Fibroblast of lung (primary cell): ENCODE data around the gene MRNIP. TPM values are rescaled to one million over a fixed set of nuclear protein-coding genes. Genes with fewer than 3 reads are reported as not detected.
"Not testable (repeated sequence)": the region's sequence is repeated elsewhere in the genome, so short reads cannot be mapped to it uniquely, and the experiment has no call there.

ENCODE experiments used
- DNase-seq, 2 donors: peaks; one replicate each; pipeline versions ENCODE4 v3.0.0 to v3.0.0-alpha.2; 2010; ENCODE audit warnings: low read depth in 2 of 2
- H2AFZ ChIP-seq: 2 replicates; pipeline ENCODE4 v1.5.1; 2012; ENCODE audit warnings: low read length, control low read depth, inconsistent platforms
- H3K27ac ChIP-seq: 2 replicates; pipeline ENCODE4 v1.5.1; 2011; ENCODE audit warnings: low read length, control low read depth; ENCODE audit not compliant: insufficient read depth
- H3K27me3 ChIP-seq: 2 replicates; pipeline ENCODE4 v1.5.1; 2011; ENCODE audit warnings: mild to moderate bottlenecking, low read length; ENCODE audit not compliant: control insufficient read depth, insufficient read depth
- H3K36me3 ChIP-seq: 2 replicates; pipeline ENCODE4 v1.5.1; 2011; ENCODE audit warnings: low read length; ENCODE audit not compliant: control insufficient read depth, insufficient read depth
- H3K4me1 ChIP-seq: 2 replicates; pipeline ENCODE4 v1.5.1; 2011; ENCODE audit warnings: low read length; ENCODE audit not compliant: control insufficient read depth, insufficient read depth; ENCODE audit errors: extremely low read depth
- H3K4me2 ChIP-seq: 2 replicates; pipeline ENCODE4 v1.5.1; 2011; ENCODE audit warnings: low read length, control low read depth; ENCODE audit not compliant: insufficient read depth; ENCODE audit errors: extremely low read depth
- H3K4me3 ChIP-seq, 4 experiments: fragments of 200-600 bp in 1 of 4; sonication (generic) in 1 of 4; replicated peaks in 1 of 4; 2 replicates each; pipeline ENCODE4 v1.5.1; 2011 to 2016; ENCODE audit warnings: low read length in 4 of 4, low read depth in 3 of 4, mild to moderate bottlenecking in 3 of 4, control low read depth in 2 of 4, inconsistent platforms in 1 of 4, mixed read lengths in 1 of 4; ENCODE audit not compliant: insufficient read depth in 1 of 4; ENCODE audit errors: control extremely low read depth in 1 of 4
- H3K79me2 ChIP-seq: 2 replicates; pipeline ENCODE4 v1.5.1; 2012; ENCODE audit warnings: mild to moderate bottlenecking, low read length, inconsistent platforms; ENCODE audit not compliant: control insufficient read depth, insufficient read depth
- H3K9ac ChIP-seq: 2 replicates; pipeline ENCODE4 v1.5.1; 2011; ENCODE audit warnings: mild to moderate bottlenecking, low read length, control low read depth; ENCODE audit not compliant: insufficient read depth
- H3K9me3 ChIP-seq: 2 replicates; pipeline ENCODE4 v1.5.1; 2012; ENCODE audit warnings: low read depth, low read length; ENCODE audit not compliant: control insufficient read depth, insufficient read depth
- H4K20me1 ChIP-seq: 2 replicates; pipeline ENCODE4 v1.5.1; 2011; ENCODE audit warnings: low read length; ENCODE audit not compliant: control insufficient read depth, insufficient read depth; ENCODE audit errors: extremely low read depth
- CTCF ChIP-seq, 2 donors: IDR thresholded peaks in 1 of 2; conservative IDR thresholded peaks in 1 of 2; 1 replicate in 1 of 2; 2 replicates in 1 of 2; pipeline ENCODE4 v1.5.1; 2011 to 2012; ENCODE audit warnings: low read length in 2 of 2, control low read depth in 1 of 2, inconsistent platforms in 1 of 2, low read depth in 1 of 2, mild to moderate bottlenecking in 1 of 2
- EZH2 ChIP-seq: IDR thresholded peaks from 2 replicates; pipeline ENCODE4 v1.5.1; 2012; ENCODE audit warnings: low read length, control low read depth, mild to moderate bottlenecking; ENCODE audit errors: missing control alignments
- polyA plus RNA-seq, 2 donors: library from polyadenylated mRNA; depleted of rRNA in 1 of 2; stranded (reverse) in 1 of 2; unstranded in 1 of 2; fragments of >200 nt; gene quantifications; 2 replicates each; pipeline ENCODE4 v1.2.1, GENCODE V29; 2011 to 2012; ENCODE audit warnings: missing spikeins in 1 of 2
- total RNA-seq: library from RNA; depleted of rRNA; stranded (reverse); fragments of >200 nt; gene quantifications from 2 replicates; pipeline ENCODE4 v1.2.1, GENCODE V29; 2014

Gene MRNIP
- total and polyA plus RNA-seq, 2 donors (not counting 1 experiment from before 2014, with no cell fraction given) = 8.6 to 21.0 TPM

- TF ChIP-seq CTCF (conservative IDR thresholded peaks at IDR 0.05 in 1 of 2, IDR thresholded peaks at IDR 0.05 in 1 of 2; ENCODE audit: low read depth in 1 of 2, low read length in 2 of 2) = no peak
- TF ChIP-seq EZH2 = no peak
- Histone ChIP-seq H4K20me1 (no peaks in the 10 kb centered on the region), H3K27me3 (no peaks in the 10 kb centered on the region), H3K36me3 (peaks cover 29% of the 10 kb centered on the region), H3K9ac (no peak overlapping the region), H3K4me3 (no peak overlapping the region), H3K4me2 (no peak overlapping the region), H3K27ac (no peak overlapping the region), H3K4me1 (no peaks in the 10 kb centered on the region), H3K79me2 (no peaks in the 10 kb centered on the region), H3K9me3 (no peaks in the 10 kb centered on the region), H2AFZ (no peak overlapping the region)
- DNase-seq = no peak
These were observed 15.0 kb upstream of the MRNIP start for GRCh38 chr5:179873588-179874110.

GRCh38 chr5:179872828-179873575 lies 14.4 kb upstream of the MRNIP start:
- Histone ChIP-seq H3K9ac (no peak overlapping the region), H3K4me1 (no peaks in the 10 kb centered on the region), H3K27ac (no peak overlapping the region), H3K9me3 (no peaks in the 10 kb centered on the region), H4K20me1 (no peaks in the 10 kb centered on the region), H3K4me3 (no peak overlapping the region), H3K27me3 (no peaks in the 10 kb centered on the region), H3K36me3 (peaks cover 31% of the 10 kb centered on the region), H2AFZ (no peak overlapping the region), H3K79me2 (no peaks in the 10 kb centered on the region), H3K4me2 (no peak overlapping the region)
- DNase-seq = no peak
- TF ChIP-seq CTCF (conservative IDR thresholded peaks at IDR 0.05 in 1 of 2, IDR thresholded peaks at IDR 0.05 in 1 of 2; ENCODE audit: low read depth in 1 of 2, low read length in 2 of 2) = no peak
- no peak for TF ChIP-seq EZH2

GRCh38 chr5:179872055-179872827 lies 13.6 kb upstream of the MRNIP start:
- peaks cover 36% of the 10 kb centered on the region for H3K36me3 ChIP-seq

GRCh38 chr5:179871533-179871932 lies 12.9 kb upstream of the MRNIP start:
- not testable (repeated sequence) for DNase-seq, H3K27me3 ChIP-seq, H3K4me2 ChIP-seq, H2AFZ ChIP-seq, H4K20me1 ChIP-seq, H3K4me1 ChIP-seq, H3K79me2 ChIP-seq, H3K9ac ChIP-seq, H3K27ac ChIP-seq, H3K9me3 ChIP-seq, H3K4me3 ChIP-seq
- H3K36me3 ChIP-seq = peaks cover 36% of the 10 kb centered on the region

More at GRCh38 chr5:179872055-179872827, 13.6 kb upstream of the MRNIP start:
- TF ChIP-seq CTCF (conservative IDR thresholded peaks at IDR 0.05 in 1 of 2, IDR thresholded peaks at IDR 0.05 in 1 of 2; ENCODE audit: low read depth in 1 of 2, low read length in 2 of 2) = no peak
- TF ChIP-seq EZH2 = no peak
- Histone ChIP-seq H2AFZ (no peak overlapping the region), H3K4me2 (no peak overlapping the region), H3K27ac (no peak overlapping the region), H4K20me1 (no peaks in the 10 kb centered on the region), H3K9me3 (no peaks in the 10 kb centered on the region), H3K9ac (no peak overlapping the region), H3K4me1 (no peaks in the 10 kb centered on the region), H3K4me3 (no peak overlapping the region), H3K27me3 (no peaks in the 10 kb centered on the region), H3K79me2 (no peaks in the 10 kb centered on the region)
- DNase-seq = no peak
